Measurements from ENCODE around the gene CIC.
"Not testable (repeated sequence)": the region's sequence is repeated elsewhere in the genome, so short reads cannot be mapped to it uniquely, and the experiment has no call there.

The CIC gene

DNA sequence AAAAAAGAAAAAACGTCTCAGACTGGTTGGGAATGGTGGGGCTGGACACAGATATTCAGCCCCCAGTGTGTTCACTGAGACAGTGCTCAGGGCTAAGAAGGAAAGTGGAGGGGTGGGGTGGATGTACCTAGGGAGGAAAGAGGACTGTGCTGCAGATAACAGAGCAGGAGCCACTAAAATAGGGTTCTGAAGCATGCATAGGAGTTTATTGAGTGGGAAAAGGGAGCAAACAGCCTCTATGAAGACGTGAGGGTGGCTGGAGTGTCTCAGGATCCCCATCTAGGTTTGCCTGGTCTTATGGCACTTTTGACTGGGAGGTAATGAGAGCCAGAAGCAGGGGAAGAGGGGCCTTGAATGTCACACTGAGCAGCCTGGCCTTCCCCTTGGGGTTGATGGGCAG is 59.8 kb downstream of the CIC start:
- Histone ChIP-seq H2AFZ (ENCODE audit: low read depth, low read length, severe bottlenecking) (no peak overlapping the region), H3K4me2 (ENCODE audit: low read depth, low read length, poor library complexity, severe bottlenecking) (no peak overlapping the region), H3K36me3 (ENCODE audit: low read length) (no peaks in the 10 kb centered on the region), H3K9me2 (replicated peaks; ENCODE audit: insufficient read depth, low read length) (no peaks in the 10 kb centered on the region), H3K79me2 (ENCODE audit: insufficient read depth, low read length) (no peaks in the 10 kb centered on the region), H3F3A (ENCODE audit: insufficient read depth) (no peaks in the 10 kb centered on the region), H3K9ac (ENCODE audit: low read length) (no peak overlapping the region), H3K27me3 (ENCODE audit: low read length) (no peaks in the 10 kb centered on the region), H4K20me1 (ENCODE audit: low read depth, low read length) (no peaks in the 10 kb centered on the region), H3K27ac (ENCODE audit: low read depth, low read length) (no peak overlapping the region), H3K9me3 (ENCODE audit: insufficient read depth, low read length) (no peaks in the 10 kb centered on the region), H3K4me3 (ENCODE audit: insufficient read depth, low read length, poor library complexity, severe bottlenecking) (no peak overlapping the region)
- TF ChIP-seq EZH2phosphoT487 (conservative IDR thresholded peaks at IDR 0.05; ENCODE audit: low read length): no peak
- no peak for TF ChIP-seq CTCF (IDR thresholded peaks at IDR 0.05; ENCODE audit: insufficient read depth, low read length, poor library complexity, severe bottlenecking)

- Histone ChIP-seq H3K27me3 (ENCODE audit: low read length) (no peaks in the 10 kb centered on the region), H2AFZ (ENCODE audit: low read depth, low read length, severe bottlenecking) (no peak overlapping the region), H3K4me3 (ENCODE audit: insufficient read depth, low read length, poor library complexity, severe bottlenecking) (no peak overlapping the region), H3K79me2 (ENCODE audit: insufficient read depth, low read length) (no peaks in the 10 kb centered on the region), H3F3A (ENCODE audit: insufficient read depth) (no peaks in the 10 kb centered on the region), H3K4me2 (ENCODE audit: low read depth, low read length, poor library complexity, severe bottlenecking) (no peak overlapping the region), H3K9me3 (ENCODE audit: insufficient read depth, low read length) (no peaks in the 10 kb centered on the region), H3K9ac (ENCODE audit: low read length) (no peak overlapping the region), H3K9me2 (replicated peaks; ENCODE audit: insufficient read depth, low read length) (no peaks in the 10 kb centered on the region), H3K27ac (ENCODE audit: low read depth, low read length) (no peak overlapping the region), H3K36me3 (ENCODE audit: low read length) (no peaks in the 10 kb centered on the region), H4K20me1 (ENCODE audit: low read depth, low read length) (no peaks in the 10 kb centered on the region)
- TF ChIP-seq CTCF (IDR thresholded peaks at IDR 0.05; ENCODE audit: insufficient read depth, low read length, poor library complexity, severe bottlenecking): no peak
- no peak for TF ChIP-seq EZH2phosphoT487 (conservative IDR thresholded peaks at IDR 0.05; ENCODE audit: low read length)
Observed at GRCh38 chr19:42330241-42330711, 61.2 kb downstream of the CIC start.

DNA sequence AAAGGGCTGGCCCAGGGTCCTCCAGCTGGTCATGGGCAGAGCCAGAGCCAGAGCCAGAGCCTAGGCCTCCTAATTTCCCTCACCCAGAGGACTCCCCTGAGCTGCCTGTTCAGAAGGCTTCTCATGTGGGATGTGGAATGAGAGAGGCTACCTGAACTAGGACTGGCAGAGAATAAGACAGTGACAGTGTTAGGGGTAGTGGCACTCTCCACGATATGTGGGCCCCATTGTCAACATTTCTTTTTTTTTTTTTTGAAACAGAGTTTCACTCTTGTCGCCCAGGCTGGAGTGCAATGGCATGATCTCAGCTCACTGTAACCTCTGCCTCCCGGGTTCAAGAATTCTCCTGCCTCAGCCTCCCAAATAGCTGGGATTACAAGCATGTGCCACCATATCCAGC is 62.3 kb downstream of the CIC start:
- H3K79me2 ChIP-seq (ENCODE audit: insufficient read depth, low read length); H3K4me2 ChIP-seq (ENCODE audit: low read depth, low read length, poor library complexity, severe bottlenecking); H3K36me3 ChIP-seq (ENCODE audit: low read length); H3K9me2 ChIP-seq (replicated peaks; ENCODE audit: insufficient read depth, low read length); H3K9ac ChIP-seq (ENCODE audit: low read length); H3F3A ChIP-seq (ENCODE audit: insufficient read depth); H3K27ac ChIP-seq (ENCODE audit: low read depth, low read length); H3K9me3 ChIP-seq (ENCODE audit: insufficient read depth, low read length); H3K4me3 ChIP-seq (ENCODE audit: insufficient read depth, low read length, poor library complexity, severe bottlenecking); H3K27me3 ChIP-seq (ENCODE audit: low read length); H2AFZ ChIP-seq (ENCODE audit: low read depth, low read length, severe bottlenecking); H4K20me1 ChIP-seq (ENCODE audit: low read depth, low read length): not testable (repeated sequence)

DNA sequence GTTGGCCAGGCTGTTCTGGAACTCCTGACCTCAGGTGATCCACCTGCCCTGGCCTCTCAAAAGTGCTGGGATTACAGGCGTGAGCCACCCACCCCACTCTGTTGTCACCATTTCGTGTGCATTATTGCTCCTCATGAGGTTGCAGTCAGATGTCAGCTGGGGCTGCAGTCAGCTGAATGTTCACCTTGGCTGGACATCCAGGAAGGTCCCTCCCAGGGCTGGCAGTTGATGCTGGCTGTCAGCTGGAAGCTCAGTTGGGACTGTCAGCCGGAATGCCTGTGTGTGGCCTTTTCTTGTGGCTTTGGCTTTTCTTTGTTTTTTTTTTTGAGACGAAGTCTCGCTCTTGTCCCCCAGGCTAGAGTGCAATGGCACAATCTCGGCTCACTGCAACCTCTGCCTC is 63.0 kb downstream of the CIC start:
- Histone ChIP-seq H3K9ac (ENCODE audit: low read length) (no peak overlapping the region), H3K4me2 (ENCODE audit: low read depth, low read length, poor library complexity, severe bottlenecking) (no peak overlapping the region), H3F3A (ENCODE audit: insufficient read depth) (no peaks in the 10 kb centered on the region), H3K27me3 (ENCODE audit: low read length) (no peaks in the 10 kb centered on the region), H3K27ac (ENCODE audit: low read depth, low read length) (no peak overlapping the region), H3K36me3 (ENCODE audit: low read length) (no peaks in the 10 kb centered on the region), H3K79me2 (ENCODE audit: insufficient read depth, low read length) (no peaks in the 10 kb centered on the region), H3K9me3 (ENCODE audit: insufficient read depth, low read length) (no peaks in the 10 kb centered on the region), H2AFZ (ENCODE audit: low read depth, low read length, severe bottlenecking) (no peak overlapping the region), H3K4me3 (ENCODE audit: insufficient read depth, low read length, poor library complexity, severe bottlenecking) (no peak overlapping the region), H4K20me1 (ENCODE audit: low read depth, low read length) (no peaks in the 10 kb centered on the region), H3K9me2 (replicated peaks; ENCODE audit: insufficient read depth, low read length) (no peaks in the 10 kb centered on the region)
- TF ChIP-seq CTCF (IDR thresholded peaks at IDR 0.05; ENCODE audit: insufficient read depth, low read length, poor library complexity, severe bottlenecking) (no peak), EZH2phosphoT487 (conservative IDR thresholded peaks at IDR 0.05; ENCODE audit: low read length) (no peak)
